A549 (cell line): ENCODE measurements around the gene DNM1. TPM values are rescaled to one million over a fixed set of nuclear protein-coding genes. Genes with fewer than 3 reads are reported as not detected.

Experiments
- ATAC-seq, 2 experiments: fragments of 200-7000 bp in 1 of 2; fragments of >200 bp in 1 of 2; cut with Nextera tagmentation in 1 of 2; cut with Tn5 transposase in 1 of 2; 3 replicates each; pipeline versions ENCODE4 v1.8.0 to v1.9.1; 2018 to 2020; ENCODE audit warnings: mild to moderate bottlenecking in 1 of 2, moderate library complexity in 1 of 2
- CTCF ChIA-PET: fragments of 300-600 bp; sonication (Branson Sonifier 250); formaldehyde crosslinking; extraction: SDS; loops from one replicate; lab custom pipeline; 2021; ENCODE audit warnings: antibody characterized with exemption, inconsistent platforms; lab: Yijun Ruan, JAX
- POLR2A ChIA-PET: fragments of 350-600 bp; formaldehyde crosslinking; extraction: SDS; loops from one replicate; lab custom pipeline; 2021; ENCODE audit warnings: antibody characterized with exemption, inconsistent platforms; lab: Yijun Ruan, JAX
- DNase-seq, 2 experiments: peaks; one replicate each; pipeline versions ENCODE4 v3.0.0 to v3.0.0-alpha.2; 2011 to 2016; ENCODE audit warnings: low read depth in 1 of 2, low spot score in 1 of 2
- FAIRE-seq: peaks from 2 replicates; lab custom pipeline; 2011; peaks lifted over from hg19 to GRCh38; lab: Jason Lieb, UNC
- H3K27ac ChIP-seq, 2 experiments: fragments of >200 bp; sonication (Bioruptor Twin); formaldehyde crosslinking; 3 replicates each; pipeline ENCODE4 v1.5.1; 2016 to 2017
- H3K4me1 ChIP-seq: fragments of >200 bp; sonication (Bioruptor Twin); formaldehyde crosslinking; 3 replicates; pipeline ENCODE4 v1.6.1; 2016
- H3K4me2 ChIP-seq: fragments of >200 bp; sonication (Bioruptor Twin); formaldehyde crosslinking; 3 replicates; pipeline ENCODE4 v1.6.1; 2016
- H3K4me3 ChIP-seq: fragments of >200 bp; sonication (Bioruptor Twin); formaldehyde crosslinking; 3 replicates; pipeline ENCODE4 v1.5.1; 2016
- H3K9me3 ChIP-seq: fragments of >200 bp; sonication (Bioruptor Twin); formaldehyde crosslinking; 3 replicates; pipeline ENCODE4 v1.6.1; 2016
- BHLHE40 ChIP-seq: IDR thresholded peaks from 2 replicates; pipeline ENCODE4 v1.6.1; 2012; ENCODE audit warnings: low read depth, low read length, inconsistent platforms
- CBX2 ChIP-seq: fragments of 200-600 bp; sonication (generic); IDR thresholded peaks from 2 replicates; pipeline ENCODE4 v1.6.1; 2016; ENCODE audit warnings: low read depth, mild to moderate bottlenecking, borderline replicate concordance
- CTCF ChIP-seq: fragments of >200 bp; sonication (Bioruptor Twin); formaldehyde crosslinking; IDR thresholded peaks from 3 replicates; pipeline ENCODE4 v1.5.1; 2016
- EHF ChIP-seq: fragments of 250-450 bp; sonication (Bioruptor Pico); IDR thresholded peaks from 2 replicates; pipeline ENCODE4 v1.5.0; 2020; ENCODE audit warnings: mild to moderate bottlenecking
- EHMT2 ChIP-seq: fragments of 200-600 bp; sonication (generic); IDR thresholded peaks from 2 replicates; pipeline ENCODE4 v1.6.1; 2016; ENCODE audit warnings: antibody characterized with exemption, low read depth, mild to moderate bottlenecking, moderate library complexity
- ESRRA ChIP-seq: fragments of 150-350 bp; IDR thresholded peaks from 2 replicates; pipeline ENCODE4 v1.6.1; 2014; ENCODE audit warnings: mild to moderate bottlenecking, low read length, borderline replicate concordance
- FOSL2 ChIP-seq, 2 experiments: fragments of 450-650 bp in 1 of 2; fragments of >200 bp in 1 of 2; sonication (Bioruptor Twin) in 1 of 2; formaldehyde crosslinking; IDR thresholded peaks; 2 replicates each; pipeline versions ENCODE4 v1.5.0 to v1.6.1; 2016 to 2020; ENCODE audit warnings: mild to moderate bottlenecking in 1 of 2, moderate library complexity in 1 of 2
- HES2 ChIP-seq: fragments of >200 bp; sonication (Bioruptor Twin); formaldehyde crosslinking; IDR thresholded peaks from 2 replicates; pipeline ENCODE4 v1.6.1; 2016
- HEYL ChIP-seq: fragments of 250-450 bp; sonication (Bioruptor Pico); IDR thresholded peaks from 2 replicates; pipeline ENCODE4 v1.8.0; 2021; ENCODE audit warnings: mild to moderate bottlenecking, moderate library complexity
- HOXA7 ChIP-seq: fragments of 250-450 bp; sonication (Bioruptor Pico); IDR thresholded peaks from 2 replicates; pipeline ENCODE4 v1.5.0; 2020; ENCODE audit warnings: mild to moderate bottlenecking, moderate library complexity
- HOXB13 ChIP-seq: fragments of 250-450 bp; sonication (Bioruptor Pico); IDR thresholded peaks from 2 replicates; pipeline ENCODE4 v1.5.0; 2020; ENCODE audit warnings: low read depth, mild to moderate bottlenecking, moderate library complexity
- HOXB5 ChIP-seq: fragments of 250-450 bp; sonication (Bioruptor Pico); IDR thresholded peaks from 2 replicates; pipeline ENCODE4 v1.5.0; 2020; ENCODE audit warnings: mild to moderate bottlenecking, moderate library complexity
- JUN ChIP-seq, 2 experiments: fragments of >200 bp; sonication (Bioruptor Twin); formaldehyde crosslinking; IDR thresholded peaks; 2 replicates in 1 of 2; 3 replicates in 1 of 2; pipeline ENCODE4 v1.6.1; 2016 to 2017
- JUNB ChIP-seq: fragments of >200 bp; sonication (Bioruptor Twin); formaldehyde crosslinking; IDR thresholded peaks from 2 replicates; pipeline ENCODE4 v1.6.1; 2016
- KDM1A ChIP-seq: fragments of 200-600 bp; sonication (generic); IDR thresholded peaks from 2 replicates; pipeline ENCODE4 v1.6.1; 2016; ENCODE audit warnings: low read depth, mild to moderate bottlenecking
- KDM5A ChIP-seq: fragments of 200-600 bp; sonication (generic); IDR thresholded peaks from 2 replicates; pipeline ENCODE4 v1.6.1; 2016; ENCODE audit warnings: antibody characterized with exemption, mild to moderate bottlenecking
- MAZ ChIP-seq: fragments of 150-350 bp; IDR thresholded peaks from 2 replicates; pipeline ENCODE4 v1.6.1; 2014; ENCODE audit warnings: antibody characterized with exemption, low read depth, low read length, borderline replicate concordance
- MYC ChIP-seq: IDR thresholded peaks from 2 replicates; pipeline ENCODE4 v1.6.1; 2012; ENCODE audit warnings: mild to moderate bottlenecking, inconsistent platforms, low read length, improper control_type of control experiment, borderline replicate concordance
- NPAS2 ChIP-seq: fragments of 250-450 bp; sonication (Bioruptor Pico); IDR thresholded peaks from 2 replicates; pipeline ENCODE4 v1.8.0; 2022; ENCODE audit warnings: mild to moderate bottlenecking, moderate library complexity, borderline replicate concordance
- NR3C1 ChIP-seq: fragments of >200 bp; sonication (Bioruptor Twin); formaldehyde crosslinking; IDR thresholded peaks from 3 replicates; pipeline ENCODE4 v1.6.1; 2017
- POLR2A ChIP-seq: IDR thresholded peaks from 2 replicates; pipeline ENCODE4 v1.6.1; 2012; ENCODE audit warnings: mild to moderate bottlenecking, low read length
- POLR2AphosphoS2 ChIP-seq: conservative IDR thresholded peaks from 2 replicates; pipeline ENCODE4 v1.6.1; 2012; ENCODE audit warnings: low read length, improper control_type of control experiment, inconsistent platforms
- RAD21 ChIP-seq, 2 experiments: fragments of >200 bp in 1 of 2; sonication (Bioruptor Twin) in 1 of 2; formaldehyde crosslinking in 1 of 2; IDR thresholded peaks in 1 of 2; conservative IDR thresholded peaks in 1 of 2; 2 replicates in 1 of 2; 3 replicates in 1 of 2; pipeline ENCODE4 v1.6.1; 2012 to 2018; ENCODE audit warnings: inconsistent platforms in 1 of 2
- RARB ChIP-seq: fragments of 250-450 bp; sonication (Bioruptor Pico); IDR thresholded peaks from 2 replicates; pipeline ENCODE4 v1.8.0; 2021; ENCODE audit warnings: mild to moderate bottlenecking, moderate library complexity
- RCOR1 ChIP-seq: fragments of 150-350 bp; IDR thresholded peaks from 2 replicates; pipeline ENCODE4 v1.6.1; 2014; ENCODE audit warnings: antibody characterized with exemption, low read length, low read depth
- SREBF2 ChIP-seq: fragments of 450-650 bp; IDR thresholded peaks from 2 replicates; pipeline ENCODE4 v1.6.1; 2014; ENCODE audit warnings: mild to moderate bottlenecking, moderate library complexity
- TFCP2L1 ChIP-seq: fragments of 250-450 bp; sonication (Bioruptor Pico); IDR thresholded peaks from 2 replicates; pipeline ENCODE4 v1.5.0; 2021; ENCODE audit warnings: mild to moderate bottlenecking
- TP53 ChIP-seq: fragments of 250-450 bp; sonication (Bioruptor Pico); IDR thresholded peaks from 2 replicates; pipeline ENCODE4 v1.5.0; 2021; ENCODE audit warnings: mild to moderate bottlenecking, moderate library complexity
- USF2 ChIP-seq: fragments of 450-650 bp; IDR thresholded peaks from 2 replicates; pipeline ENCODE4 v1.6.1; 2014; ENCODE audit warnings: antibody characterized with exemption
- ZC3H11A ChIP-seq: fragments of 450-650 bp; IDR thresholded peaks from 2 replicates; pipeline ENCODE4 v1.6.1; 2014; ENCODE audit warnings: antibody characterized with exemption, mild to moderate bottlenecking
- ZFP36 ChIP-seq: fragments of 450-650 bp; IDR thresholded peaks from 2 replicates; pipeline ENCODE4 v1.6.1; 2014; ENCODE audit warnings: borderline replicate concordance; ENCODE audit not compliant: partially characterized antibody
- ZSCAN20 ChIP-seq: fragments of 250-450 bp; sonication (Bioruptor Pico); IDR thresholded peaks from 2 replicates; pipeline ENCODE4 v1.8.0; 2022; ENCODE audit warnings: mild to moderate bottlenecking, moderate library complexity
- WGBS: methylation state at CpG from one replicate; pipeline ENCODE4 v1.1.6; 2017; ENCODE audit errors: missing lambda C conversion rate; 5-methylcytosine and 5-hydroxymethylcytosine counted together
- polyA plus RNA-seq, 4 experiments: library from polyadenylated mRNA; depleted of rRNA in 3 of 4; stranded (reverse); fragments of >200 nt; fragmentation: RNase III in 1 of 4; extraction: RNeasy Plus Mini Kit Qiagen cat#74134 plus additional on column Dnase treatment in 1 of 4; gene quantifications; 2 replicates in 3 of 4; 3 replicates in 1 of 4; pipeline ENCODE4 v1.2.3, GENCODE V29; 2011 to 2017

Gene DNM1
- polyA plus RNA-seq, 2 of the 4 experiments (the other 2 are of a cell fraction): 60.2 to 139 TPM

- TF ChIP-seq ESRRA: no peak
- TF ChIP-seq FOSL2 (IDR thresholded peaks at IDR 0.05): no peak
- peak; percentile 10; the same call in 1 of the 2 replicates for TF ChIP-seq FOSL2 (CRISPR knock-in tag; IDR thresholded peaks at IDR 0.05)
- TF ChIP-seq RAD21 (conservative IDR thresholded peaks at IDR 0.05 in 1 of 2, IDR thresholded peaks at IDR 0.05 in 1 of 2): peak in 1 of 2 experiments; percentile 37; a peak in 1 of 5 replicates
- TF ChIP-seq HOXB5 (CRISPR knock-in tag): no peak
- no peak for TF ChIP-seq HOXB13
- no peak for TF ChIP-seq SREBF2
- no peak for TF ChIP-seq RARB (CRISPR knock-in tag)
- no peak for TF ChIP-seq TP53 (CRISPR knock-in tag)
- no peak for TF ChIP-seq KDM1A
- no peak for TF ChIP-seq ZFP36
- TF ChIP-seq EHMT2: no peak
- TF ChIP-seq CTCF: peak; percentile 92
- TF ChIP-seq MYC: 0 out of 2 replicates have a peak, but pooled peaks have one; percentile 50
Observed at GRCh38 chr9:128191406-128192046, 11.7 kb upstream of the DNM1 start, which contains the start of gene CIZ1 (continued).

GRCh38 chr9:128192601-128193371 is 10.4 kb upstream of the DNM1 start:
- peak overlapping the region; percentile 94 for H3K4me2 ChIP-seq
- ChIA-PET CTCF (interaction anchor here (0.7 to 4.1 kb wide), 14 partner anchors 9 to 75 kb away, joined by 3 to 20 read pairs (median 4); partner anchors contain the start of gene DNM1), POLR2A (interaction anchor here (0.5 to 1.3 kb wide), 4 partner anchors 19 to 31 kb away, joined by 3 read pairs; no protein-coding TSS in a partner anchor)
- H3K9me3 ChIP-seq: no peaks in the 10 kb centered on the region
- WGBS: 13% methylated on average over 42 of the region's 56 CpGs
- H3K4me3 ChIP-seq: peak overlapping the region; percentile 86
- FAIRE-seq: no peak
- DNase-seq: peak; percentile 88 to 97
- peak; percentile 85 to 91 for ATAC-seq
- H3K27ac ChIP-seq: peak overlapping the region; percentile 98 to 99
- H3K4me1 ChIP-seq: peaks cover 17% of the 10 kb centered on the region
- TF ChIP-seq KDM1A (no peak), JUNB (no peak), EHF (CRISPR knock-in tag) (no peak), RARB (CRISPR knock-in tag) (no peak), BHLHE40 (no peak), ZSCAN20 (CRISPR knock-in tag) (no peak), HES2 (no peak), HOXB5 (CRISPR knock-in tag) (peak; percentile 95), HOXA7 (no peak), FOSL2 (IDR thresholded peaks at IDR 0.05) (no peak), FOSL2 (CRISPR knock-in tag; IDR thresholded peaks at IDR 0.05) (peak; percentile 77), KDM5A (no peak), SREBF2 (no peak), NR3C1 (no peak), EHMT2 (no peak), POLR2AphosphoS2 (no peak), MAZ (no peak), RCOR1 (no peak), ZFP36 (no peak), POLR2A (peak; percentile 29), USF2 (peak; percentile 86), CTCF (peak; percentile 26; the same call in 1 of the 3 replicates), TFCP2L1 (CRISPR knock-in tag) (0 out of 2 replicates have a peak, but pooled peaks have one; percentile 33), CBX2 (no peak), TP53 (CRISPR knock-in tag) (no peak), ESRRA (no peak), JUN (IDR thresholded peaks at IDR 0.05) (peak; percentile 50 to 65; a peak in 2 of 5 replicates), ZC3H11A (no peak), NPAS2 (CRISPR knock-in tag) (no peak), HEYL (no peak)
